Mammary epithelial cell (primary cell): ENCODE measurements around the gene DGKI.

ENCODE experiments used
- EZH2 ChIP-seq: IDR thresholded peaks from 2 replicates; pipeline ENCODE4 v1.6.1; 2012; ENCODE audit warnings: low read length, inconsistent platforms, borderline replicate concordance
- TF ChIP-seq, protein P1 (sequence below), 2 donors: IDR thresholded peaks in 1 of 2; conservative IDR thresholded peaks in 1 of 2; 2 replicates each; pipeline ENCODE4 v1.5.1; 2011 to 2012; ENCODE audit warnings: inconsistent platforms in 2 of 2, low read length in 2 of 2, mild to moderate bottlenecking in 2 of 2, control low read depth in 1 of 2, low read depth in 1 of 2; ENCODE audit not compliant: insufficient read depth in 1 of 2; ENCODE audit errors: extremely low read depth in 1 of 2

DNA sequence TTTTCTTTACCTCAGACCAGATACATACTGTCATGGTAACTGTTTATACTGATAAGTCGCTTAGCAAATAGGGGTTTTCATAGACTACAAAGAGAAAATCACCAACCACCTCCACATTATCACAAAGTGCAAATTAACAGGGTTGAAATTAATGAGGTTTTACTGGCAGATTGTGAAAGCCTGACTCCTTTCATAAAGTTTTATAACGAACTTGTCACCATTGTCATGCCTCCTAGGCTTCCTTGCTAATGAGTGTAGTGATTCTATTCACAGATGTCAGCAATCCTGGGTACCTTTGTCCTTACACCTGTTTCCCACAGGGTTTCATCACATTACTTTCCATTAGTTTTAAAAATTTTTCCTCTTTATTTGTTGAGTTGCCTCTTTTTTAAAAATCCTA lies 361.0 kb downstream of the DGKI start:
- TF ChIP-seq, protein P1, sequence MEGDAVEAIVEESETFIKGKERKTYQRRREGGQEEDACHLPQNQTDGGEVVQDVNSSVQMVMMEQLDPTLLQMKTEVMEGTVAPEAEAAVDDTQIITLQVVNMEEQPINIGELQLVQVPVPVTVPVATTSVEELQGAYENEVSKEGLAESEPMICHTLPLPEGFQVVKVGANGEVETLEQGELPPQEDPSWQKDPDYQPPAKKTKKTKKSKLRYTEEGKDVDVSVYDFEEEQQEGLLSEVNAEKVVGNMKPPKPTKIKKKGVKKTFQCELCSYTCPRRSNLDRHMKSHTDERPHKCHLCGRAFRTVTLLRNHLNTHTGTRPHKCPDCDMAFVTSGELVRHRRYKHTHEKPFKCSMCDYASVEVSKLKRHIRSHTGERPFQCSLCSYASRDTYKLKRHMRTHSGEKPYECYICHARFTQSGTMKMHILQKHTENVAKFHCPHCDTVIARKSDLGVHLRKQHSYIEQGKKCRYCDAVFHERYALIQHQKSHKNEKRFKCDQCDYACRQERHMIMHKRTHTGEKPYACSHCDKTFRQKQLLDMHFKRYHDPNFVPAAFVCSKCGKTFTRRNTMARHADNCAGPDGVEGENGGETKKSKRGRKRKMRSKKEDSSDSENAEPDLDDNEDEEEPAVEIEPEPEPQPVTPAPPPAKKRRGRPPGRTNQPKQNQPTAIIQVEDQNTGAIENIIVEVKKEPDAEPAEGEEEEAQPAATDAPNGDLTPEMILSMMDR (conservative IDR thresholded peaks at IDR 0.05 in 1 of 2, IDR thresholded peaks at IDR 0.05 in 1 of 2; ENCODE audit: extremely low read depth in 1 of 2, insufficient read depth in 1 of 2, low read depth in 1 of 2, low read length in 2 of 2) = no peak
- no peak for TF ChIP-seq EZH2
